Stimulated activated CD4-positive, alpha-beta T cell treated with anti-CD3 and anti-CD28 coated beads, Interleukin-12 subunit alpha, Interleukin-12 subunit beta, amount 100 ng/mL, for 24 hours (primary cell): ENCODE results near the gene ZNF157.
"Not testable (repeated sequence)": the region's sequence is repeated elsewhere in the genome, so short reads cannot be mapped to it uniquely, and the experiment has no call there.

Source experiments
- DNase-seq, 2 experiments: peaks; one replicate each; pipeline ENCODE4 v3.0.0-alpha.2; 2020; ENCODE audit warnings: low read depth in 2 of 2

ZNF157 gene

DNA sequence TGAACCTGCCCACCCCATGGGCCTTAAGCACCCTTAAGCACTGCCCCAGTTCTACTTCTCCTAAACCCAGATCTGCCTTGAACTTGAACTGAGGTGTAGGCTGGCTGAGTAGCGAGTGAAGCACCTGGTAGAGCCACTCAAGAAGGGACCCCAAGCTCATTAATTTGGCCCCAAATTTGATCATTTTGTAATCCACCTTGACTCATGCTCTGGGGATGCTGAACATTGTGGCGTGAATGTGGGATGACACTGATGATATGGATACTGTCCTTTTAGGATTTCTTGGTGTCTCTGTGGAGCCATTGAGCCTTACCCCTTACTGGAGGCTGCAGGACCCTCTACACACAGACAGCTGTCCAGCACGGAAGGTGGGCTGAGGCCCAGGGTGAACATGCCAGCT, at the start of gene ZNF157:
Gene ZNF157, plus strand, starts transcription at position 301 of the 400 bp plus-strand sequence. Its CDS starts 91 bp downstream, at position 392.
- DNase-seq = no peak

DNA sequence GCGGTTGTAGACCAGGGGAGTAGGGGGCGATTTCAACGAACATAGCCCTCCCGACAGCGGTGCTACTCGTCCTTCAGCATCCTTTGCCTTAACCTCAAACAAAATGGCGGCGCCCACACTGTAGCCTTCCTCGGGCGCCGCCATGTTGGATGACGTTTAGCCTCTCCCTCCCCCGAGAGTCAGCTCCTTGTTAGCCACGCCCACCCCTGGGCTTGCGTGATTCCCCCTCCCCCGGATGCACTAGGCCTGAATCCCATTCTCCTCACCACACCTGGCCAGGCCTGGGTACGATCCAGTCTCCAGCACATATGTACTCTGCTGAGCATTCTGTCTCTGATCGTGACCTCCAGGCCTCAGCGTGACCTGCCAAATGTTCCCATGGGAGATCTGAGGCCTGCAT, 49.0 kb upstream of the ZNF157 start:
- no peak for DNase-seq

DNA sequence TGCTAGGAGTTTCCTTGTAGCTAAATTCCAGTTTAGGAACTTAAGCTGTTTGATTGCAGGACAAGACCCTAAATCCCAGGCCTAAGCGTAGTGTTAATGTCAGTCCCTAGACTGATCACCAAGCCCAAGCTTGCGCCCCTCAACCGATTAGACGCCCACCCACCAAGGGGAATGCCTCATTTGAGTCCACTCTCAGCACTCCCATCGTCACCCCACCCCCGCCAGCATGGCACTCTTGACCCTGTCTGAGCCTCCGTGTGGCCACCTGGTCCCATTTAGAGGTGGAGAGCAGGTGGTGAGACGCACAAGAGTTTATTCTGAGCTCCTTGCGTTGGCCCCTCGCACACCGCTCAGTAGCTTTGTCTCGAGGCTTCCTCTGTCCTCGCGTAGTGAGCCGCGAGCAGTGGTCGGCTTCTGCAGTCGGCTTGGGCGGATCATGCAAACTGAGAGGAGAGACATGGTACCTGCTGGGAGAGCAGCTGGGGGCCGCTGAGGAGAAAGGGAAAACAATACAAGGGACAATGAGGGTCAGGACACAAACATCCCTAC, 48.5 kb upstream of the ZNF157 start:
- no peak for DNase-seq

DNA sequence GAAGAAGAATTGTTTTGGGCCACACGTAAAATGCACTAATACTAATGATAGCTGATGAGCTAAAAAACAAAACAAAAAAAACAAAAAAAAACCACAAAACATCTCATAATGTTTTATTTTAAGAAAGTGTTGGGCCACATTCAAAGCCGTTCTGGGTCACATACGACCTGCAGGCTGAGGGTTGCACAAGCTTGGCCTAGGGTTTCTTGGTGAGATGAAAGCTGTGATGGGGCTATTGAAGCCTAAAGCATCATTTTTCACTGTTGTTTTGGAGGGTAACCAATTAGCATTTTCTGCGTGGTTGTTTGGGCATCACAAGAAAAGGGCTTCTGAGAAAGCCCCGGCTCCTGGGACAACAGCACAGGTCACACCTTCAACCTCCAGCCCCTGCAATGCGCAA, 42.5 kb upstream of the ZNF157 start:
- no peak for DNase-seq

DNA sequence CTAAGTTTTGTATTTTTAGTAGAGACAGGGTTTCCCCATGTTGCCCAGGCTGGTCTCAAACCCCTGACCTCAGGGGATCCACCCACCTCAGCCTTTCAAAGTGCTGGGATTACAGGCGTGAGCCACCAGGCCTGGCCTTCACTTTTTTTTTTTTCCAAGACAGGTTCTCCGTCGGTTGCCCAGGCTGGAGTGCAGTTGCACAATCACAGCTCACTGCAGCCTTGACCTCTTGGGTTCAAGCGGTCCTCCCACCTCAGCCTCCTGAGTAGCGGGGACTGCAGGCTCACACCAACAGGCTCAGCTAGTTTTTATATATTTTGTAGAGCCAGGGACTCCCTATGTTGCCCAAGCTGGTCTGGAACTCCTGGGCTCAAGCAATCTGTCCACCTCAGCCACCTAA, 37.6 kb upstream of the ZNF157 start:
- DNase-seq = not testable (repeated sequence)

DNA sequence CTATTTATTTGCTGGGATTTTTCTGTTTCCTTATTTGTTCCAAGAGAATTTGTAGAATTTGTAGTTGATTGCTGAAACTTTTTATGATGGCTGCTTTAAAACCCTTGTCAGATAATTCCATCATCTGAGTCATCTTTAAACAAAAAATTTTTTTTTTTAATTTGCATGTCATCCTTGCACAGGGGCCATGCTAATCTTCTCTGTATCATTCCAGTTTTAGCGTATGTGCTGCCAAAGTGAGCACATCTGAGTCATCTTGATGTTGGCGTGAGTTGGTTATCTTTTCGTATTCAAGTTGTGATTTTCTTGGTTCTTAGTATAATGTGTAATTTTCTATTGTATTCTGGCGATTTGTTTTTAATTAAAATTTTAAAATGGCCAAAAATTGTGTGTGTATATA, 18.7 kb upstream of the ZNF157 start:
- DNase-seq = no peak

DNA sequence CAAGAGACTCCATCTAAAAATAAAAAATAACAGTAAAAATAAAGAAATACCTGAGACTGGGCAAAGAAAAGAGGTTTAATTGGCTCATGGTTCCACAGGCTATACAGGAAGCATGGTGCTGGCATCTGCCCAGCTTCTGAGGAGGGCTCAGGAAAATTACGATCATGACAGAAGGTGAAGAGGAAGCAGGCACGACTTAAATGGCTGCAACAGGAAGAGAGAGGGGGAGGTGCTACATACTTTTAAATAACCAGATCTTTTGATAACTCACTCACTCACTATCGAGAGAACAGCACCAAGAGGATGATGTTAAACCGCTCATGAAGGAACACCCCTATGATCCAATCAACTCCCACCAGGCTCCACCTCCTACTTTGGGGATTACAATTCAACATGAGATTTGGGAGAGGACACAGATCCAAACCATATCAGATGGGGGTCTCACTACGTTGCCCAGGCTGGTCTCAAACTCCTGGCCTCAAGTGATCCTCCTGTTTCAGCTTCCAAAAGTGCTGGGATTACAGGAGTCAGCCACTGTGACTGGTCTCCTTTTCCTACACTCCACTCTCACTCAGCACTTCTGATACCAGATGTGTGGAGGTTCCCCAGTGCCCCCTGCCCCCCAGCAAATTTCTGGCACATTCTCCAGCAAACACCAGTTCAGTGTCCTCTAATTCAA, 11.9 kb upstream of the ZNF157 start:
- DNase-seq = no peak

DNA sequence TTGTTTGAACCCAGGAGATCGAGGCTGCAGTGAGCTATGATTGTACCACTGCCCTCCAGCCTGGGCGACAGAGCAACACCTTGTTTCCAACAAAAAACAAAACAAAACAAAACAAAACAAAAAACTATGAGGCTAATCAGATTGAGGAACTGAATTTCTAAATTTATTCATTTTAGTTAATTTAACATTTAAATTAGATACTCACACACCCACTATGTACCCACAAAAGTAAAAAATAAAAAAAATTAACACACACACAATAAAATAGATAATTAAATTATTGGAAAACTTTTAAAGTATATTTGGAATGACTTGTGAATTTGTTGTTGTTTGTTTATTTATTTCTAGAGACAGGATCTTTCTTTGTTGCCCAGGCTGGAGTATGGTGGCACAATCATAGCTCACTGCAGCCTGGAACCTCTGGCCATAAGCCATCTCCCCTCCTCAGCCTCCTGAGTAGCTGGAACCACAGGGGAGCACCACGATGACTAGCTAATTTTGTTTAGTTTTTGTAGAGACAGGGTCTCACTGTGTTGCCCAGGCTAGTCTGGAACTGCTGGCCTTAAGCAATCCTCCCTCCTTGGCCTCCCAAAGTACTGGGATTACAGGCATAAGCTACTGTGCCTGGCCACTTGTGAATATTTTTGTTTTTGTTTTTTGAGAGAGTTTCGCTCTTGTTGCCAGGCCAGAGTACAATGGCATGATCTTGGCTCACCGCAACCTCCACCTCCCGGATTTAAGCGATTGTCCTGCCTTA, 9.8 kb upstream of the ZNF157 start:
- no peak for DNase-seq

DNA sequence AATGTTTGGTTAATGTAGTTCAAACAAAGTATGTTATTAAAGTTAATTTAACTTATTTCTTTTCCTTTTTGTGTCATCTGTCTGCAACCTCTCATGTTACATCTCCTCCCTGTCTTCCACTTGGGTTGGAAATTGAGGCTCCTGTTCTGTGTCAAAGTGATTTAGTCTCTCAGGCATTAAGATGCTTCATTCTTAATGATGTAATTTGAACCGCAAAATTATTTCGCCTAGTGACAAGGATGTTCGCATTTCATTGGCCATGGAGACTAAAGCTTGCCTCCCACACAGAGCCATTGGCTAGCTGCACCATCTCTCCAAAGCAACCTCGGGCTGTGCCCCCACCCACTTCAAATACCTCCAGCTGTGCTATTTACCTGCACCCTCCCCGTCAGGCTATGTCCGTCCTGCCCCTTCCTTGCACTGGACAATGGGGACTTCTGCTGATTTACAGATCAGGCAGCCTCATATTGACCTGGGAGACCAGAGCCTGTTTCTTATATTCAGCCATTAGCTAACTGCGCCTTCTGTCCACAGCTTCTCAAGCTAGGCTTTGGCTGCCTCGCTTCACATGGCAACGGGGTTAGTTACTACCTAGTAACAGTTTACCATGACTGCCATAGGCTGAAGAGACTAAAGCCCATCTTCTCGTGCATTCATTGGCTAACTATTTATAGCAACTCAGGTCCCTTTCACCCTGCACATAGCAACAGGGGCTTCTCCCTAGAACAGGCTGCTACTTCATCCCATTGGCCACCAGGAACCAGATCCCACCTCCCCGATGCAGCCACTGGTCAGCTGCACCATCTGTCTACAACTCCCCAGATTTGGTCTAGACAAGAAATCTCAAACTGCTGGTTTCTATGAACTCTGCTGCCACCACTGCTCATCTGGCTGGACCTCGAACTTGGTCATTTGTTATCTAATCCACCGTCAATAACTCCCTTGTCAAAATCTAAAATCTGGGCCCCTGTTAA, 8.6 kb upstream of the ZNF157 start:
- DNase-seq = no peak

DNA sequence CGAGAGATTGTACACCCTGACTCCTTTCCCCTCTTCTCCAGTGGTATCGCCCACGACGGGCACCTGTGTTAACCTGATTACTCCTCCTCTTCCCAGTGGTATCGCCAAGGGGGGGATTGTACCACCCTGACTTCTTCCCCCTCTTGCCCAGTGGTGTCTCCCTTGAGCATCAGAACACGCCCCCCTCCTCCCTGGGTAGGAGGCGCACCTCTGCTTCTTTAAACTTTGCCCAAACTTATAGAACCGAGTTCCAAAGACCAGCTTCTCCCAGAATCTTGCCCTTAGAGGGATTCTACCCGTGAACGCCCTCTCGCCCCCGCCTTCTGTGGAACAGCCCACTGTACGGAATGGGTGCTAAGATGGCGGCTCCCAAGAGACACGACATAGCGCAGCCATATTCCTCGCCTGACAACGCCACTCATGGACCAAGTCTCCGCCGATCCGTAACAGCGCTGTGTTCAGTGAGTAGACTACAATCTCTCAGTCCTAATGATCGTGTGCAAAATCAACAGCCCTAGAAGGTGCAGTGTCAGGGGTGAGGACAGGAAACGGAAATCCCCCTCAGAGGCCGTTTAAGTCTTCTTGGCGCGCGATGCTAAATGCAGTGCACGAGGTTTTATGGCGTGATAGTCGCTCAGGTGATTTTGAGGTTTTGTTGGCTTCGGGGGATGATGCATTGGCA, 4.2 kb upstream of the ZNF157 start:
- DNase-seq = peak; percentile 40 to 47

DNA sequence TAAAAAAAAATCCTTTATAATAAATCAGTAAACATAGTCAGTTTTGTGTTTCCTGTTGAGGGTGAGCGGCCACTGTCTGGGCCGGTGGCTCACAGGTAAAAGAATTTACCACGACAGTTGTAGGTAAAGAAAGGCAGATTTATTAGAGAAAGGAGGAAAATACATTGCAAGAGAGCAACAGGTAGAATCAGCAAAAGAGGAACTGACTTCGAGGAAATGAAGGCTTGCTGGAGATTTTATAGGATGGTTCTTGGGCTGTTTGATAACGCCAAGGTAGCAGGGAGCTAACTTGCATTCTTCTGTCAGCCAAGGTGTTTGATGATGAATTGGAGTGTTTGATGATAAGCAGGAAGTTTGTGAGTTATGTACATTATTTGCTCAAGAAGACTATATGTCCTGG, 2.8 kb downstream of the ZNF157 start:
- no peak for DNase-seq

DNA sequence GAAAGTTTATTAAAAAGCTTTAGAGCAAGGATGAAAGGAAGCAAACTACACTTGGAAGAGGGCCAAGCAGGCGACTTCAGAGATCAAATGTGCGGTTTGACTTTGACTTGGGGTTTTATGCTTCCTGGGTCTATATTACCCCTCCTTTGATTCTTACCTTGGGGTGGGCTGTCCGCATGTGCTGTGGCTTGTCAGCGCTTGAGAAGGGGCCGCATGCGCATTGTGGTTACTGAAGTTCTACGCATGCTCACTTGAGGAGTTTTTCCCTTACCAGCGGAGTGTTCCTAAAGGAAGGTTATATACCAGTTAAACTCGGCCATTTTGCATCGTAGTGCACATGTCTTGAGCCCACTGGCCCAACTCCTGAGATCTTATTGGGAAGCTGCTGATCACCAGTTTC, 9.9 kb downstream of the ZNF157 start:
- DNase-seq = peak; percentile 31 to 38

DNA sequence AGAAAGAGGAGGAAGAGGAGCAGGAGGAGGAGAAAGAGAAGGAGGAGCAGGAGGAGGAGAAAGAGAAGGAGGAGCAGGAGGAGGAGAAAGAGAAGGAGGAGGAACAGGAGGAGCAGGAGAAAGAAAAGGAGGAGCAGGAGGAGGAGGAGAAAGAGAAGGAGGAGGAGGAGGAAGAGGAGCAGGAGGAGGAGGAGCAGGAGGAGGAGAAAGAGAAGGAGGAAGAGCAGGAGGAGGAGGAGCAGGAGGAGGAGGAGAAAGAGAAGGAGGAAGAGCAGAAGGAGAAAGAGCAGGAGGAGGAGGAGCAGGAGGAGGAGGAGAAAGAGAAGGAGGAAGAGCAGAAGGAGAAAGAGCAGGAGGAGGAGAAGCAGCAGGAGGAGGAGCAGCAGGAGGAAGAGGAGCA, 10.5 kb downstream of the ZNF157 start:
- not testable (repeated sequence) for DNase-seq

DNA sequence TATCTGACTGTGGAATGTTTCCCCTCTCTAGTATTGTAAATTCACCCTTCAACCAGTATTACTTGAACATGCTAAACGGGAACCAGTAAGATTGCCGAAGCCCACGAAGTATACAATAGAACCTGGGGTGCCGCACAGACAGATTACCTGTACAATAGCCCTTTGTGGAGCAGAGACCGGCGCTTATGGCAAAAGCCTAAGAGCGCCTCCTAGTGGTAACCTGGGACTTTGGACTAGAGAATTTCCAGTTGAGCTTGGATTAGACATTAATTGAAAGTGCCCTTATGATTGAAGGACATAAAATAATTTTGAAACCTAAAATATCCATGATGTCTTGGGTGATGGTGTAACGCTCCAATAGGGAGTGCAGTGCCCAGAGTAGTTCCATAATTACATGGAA, 14.1 kb downstream of the ZNF157 start:
- DNase-seq = peak; percentile 33 to 46

DNA sequence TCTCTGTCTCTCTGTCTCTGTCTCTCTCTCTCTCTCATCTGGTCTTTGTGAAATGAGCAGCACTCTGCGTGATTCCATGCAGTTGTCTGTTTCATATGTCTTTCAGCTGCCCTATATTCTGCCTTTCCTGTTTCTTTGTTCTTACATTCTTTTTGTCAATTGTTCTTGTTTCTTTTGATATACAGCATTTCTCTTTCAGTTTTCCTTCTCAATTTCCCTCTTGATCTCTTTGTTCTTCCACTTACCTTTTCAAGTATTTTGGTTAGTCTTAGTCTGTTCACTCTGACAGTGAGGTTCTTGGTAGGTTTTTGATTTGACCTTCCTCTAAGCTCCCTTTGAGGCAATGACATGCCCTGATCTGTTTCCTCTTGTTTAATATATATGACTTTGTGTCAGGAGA, 20.4 kb downstream of the ZNF157 start:
- no peak for DNase-seq

DNA sequence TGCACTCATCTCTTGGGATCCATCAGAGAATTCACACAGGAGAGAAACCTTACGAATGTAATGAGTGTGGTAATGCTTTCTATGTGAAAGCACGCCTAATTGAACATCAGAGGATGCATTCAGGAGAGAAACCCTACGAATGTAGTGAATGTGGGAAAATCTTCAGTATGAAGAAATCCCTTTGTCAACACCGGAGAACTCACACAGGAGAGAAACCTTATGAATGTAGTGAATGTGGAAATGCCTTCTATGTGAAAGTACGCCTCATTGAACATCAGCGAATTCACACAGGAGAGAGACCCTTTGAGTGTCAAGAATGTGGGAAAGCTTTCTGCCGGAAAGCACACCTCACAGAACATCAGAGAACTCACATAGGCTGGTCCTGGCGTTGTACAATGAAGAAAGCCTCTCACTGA, 42.8 kb downstream of the ZNF157 start:
- DNase-seq = no peak

DNA sequence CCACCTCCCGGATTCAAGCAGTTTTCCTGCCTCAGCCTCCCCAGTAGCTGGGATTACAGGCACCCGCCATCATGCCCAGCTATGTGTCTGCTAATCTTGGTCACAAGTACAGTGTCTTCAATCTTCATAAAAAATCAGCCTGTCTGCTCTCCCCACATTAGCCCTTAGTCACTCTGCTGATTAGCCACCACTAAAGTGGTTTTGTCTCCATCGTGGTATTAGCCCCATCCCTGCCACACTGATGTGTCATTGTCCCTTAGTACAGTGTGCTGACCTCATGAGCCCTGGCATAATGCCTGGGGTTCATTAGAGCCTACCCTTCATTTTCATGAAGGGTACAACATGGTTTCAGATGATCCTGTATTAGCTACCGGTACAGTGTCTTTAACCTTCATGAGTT, 49.9 kb downstream of the ZNF157 start:
- no peak for DNase-seq

DNA sequence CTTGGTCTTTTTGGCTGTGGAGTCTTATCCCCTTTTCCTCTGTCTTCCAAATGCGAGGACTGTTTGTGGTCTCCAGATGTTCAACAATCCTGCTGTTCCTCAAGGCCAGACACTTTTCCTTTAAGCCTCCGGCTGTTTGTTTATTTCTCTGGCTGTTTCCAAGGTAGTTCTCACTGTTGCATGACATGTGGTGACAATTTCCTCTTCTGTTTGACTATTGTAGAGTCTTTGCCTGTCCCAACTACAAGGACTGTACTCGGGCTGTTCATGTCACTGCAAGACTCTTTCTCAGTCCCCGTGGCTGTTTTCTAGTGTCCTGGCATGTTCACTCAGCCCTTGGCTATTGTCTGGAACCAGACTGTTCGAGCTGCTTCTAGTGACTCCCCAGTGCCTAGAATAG, 50.6 kb downstream of the ZNF157 start:
- no peak for DNase-seq

DNA sequence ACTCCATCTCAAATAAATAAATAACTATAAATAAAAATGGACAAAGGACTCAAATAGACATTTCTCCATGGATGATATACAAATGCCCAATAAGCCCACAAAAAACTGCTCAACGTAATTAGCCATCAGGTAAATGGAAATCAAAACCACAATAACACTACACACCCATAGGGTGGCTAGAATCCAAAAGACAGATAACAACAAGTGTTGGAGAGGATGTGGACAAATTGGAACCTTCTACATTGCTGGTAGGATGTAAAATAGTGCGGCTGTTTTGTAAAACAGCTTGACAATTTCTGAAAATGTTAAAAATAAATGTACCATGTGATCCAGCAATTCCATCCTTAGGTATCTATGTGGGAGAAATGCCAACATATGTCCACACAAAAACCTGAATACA, 52.1 kb downstream of the ZNF157 start:
- no peak for DNase-seq

DNA sequence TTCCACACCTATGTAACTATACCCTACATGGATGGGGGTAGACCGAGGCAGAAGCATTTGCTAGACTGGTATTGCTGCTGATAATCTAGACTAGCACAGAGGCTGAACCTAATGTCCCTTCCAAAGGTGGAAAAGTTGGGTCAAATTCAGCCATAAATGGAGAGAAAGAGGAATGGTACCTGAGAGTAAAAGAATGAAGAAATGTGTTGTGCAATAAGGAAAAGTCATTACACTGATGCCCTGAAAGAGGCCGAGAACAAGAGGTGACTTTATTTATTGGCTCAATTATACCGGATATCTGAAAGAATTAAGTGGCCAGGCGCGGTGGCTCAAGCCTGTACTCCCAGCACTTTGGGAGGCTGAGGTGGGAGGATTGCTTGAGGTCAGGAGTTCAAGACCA, 60.5 kb downstream of the ZNF157 start:
- DNase-seq = no peak

DNA sequence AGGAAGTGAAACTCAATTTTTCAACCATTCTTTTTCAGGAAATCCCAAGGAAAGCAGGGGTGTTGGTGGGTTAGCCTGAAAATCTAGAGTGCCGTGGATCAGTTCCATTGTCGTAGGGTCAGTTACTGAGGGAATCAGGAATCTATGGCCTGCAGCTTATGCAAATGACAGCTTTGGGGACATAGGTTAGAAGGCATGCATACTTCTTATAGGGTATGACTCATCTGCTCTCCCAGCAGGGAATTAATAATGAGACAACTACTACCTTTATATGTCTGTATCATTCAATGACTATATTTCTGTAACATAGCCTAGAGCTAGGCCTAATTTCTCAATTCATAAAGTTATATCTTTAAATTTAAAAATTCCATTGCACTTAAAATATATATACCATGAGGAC, 76.1 kb downstream of the ZNF157 start:
- DNase-seq = no peak
